HT1080 (cell line): ENCODE data around the gene VPS13D. TPM values are rescaled to one million over a fixed set of nuclear protein-coding genes. Genes with fewer than 3 reads are reported as not detected.
A peak's percentile ranks its signal among the peaks of the same experiment; 100 is the strongest.

ENCODE experiments used
- DNase-seq: peaks from one replicate; pipeline ENCODE4 v3.0.0-alpha.2; 2015; ENCODE audit warnings: low read depth
- polyA plus RNA-seq, 2 experiments: library from polyadenylated mRNA; depleted of rRNA; stranded (reverse); fragments of >200 nt; gene quantifications; 2 replicates each; pipeline ENCODE4 v1.2.3, GENCODE V29; 2015
- total RNA-seq: library from RNA; depleted of rRNA; stranded (reverse); fragments of >200 nt; shearing (Covaris generic); gene quantifications from 2 replicates; pipeline ENCODE4 v1.2.3, GENCODE V29; 2014; rRNA removed

The VPS13D gene, protein sequence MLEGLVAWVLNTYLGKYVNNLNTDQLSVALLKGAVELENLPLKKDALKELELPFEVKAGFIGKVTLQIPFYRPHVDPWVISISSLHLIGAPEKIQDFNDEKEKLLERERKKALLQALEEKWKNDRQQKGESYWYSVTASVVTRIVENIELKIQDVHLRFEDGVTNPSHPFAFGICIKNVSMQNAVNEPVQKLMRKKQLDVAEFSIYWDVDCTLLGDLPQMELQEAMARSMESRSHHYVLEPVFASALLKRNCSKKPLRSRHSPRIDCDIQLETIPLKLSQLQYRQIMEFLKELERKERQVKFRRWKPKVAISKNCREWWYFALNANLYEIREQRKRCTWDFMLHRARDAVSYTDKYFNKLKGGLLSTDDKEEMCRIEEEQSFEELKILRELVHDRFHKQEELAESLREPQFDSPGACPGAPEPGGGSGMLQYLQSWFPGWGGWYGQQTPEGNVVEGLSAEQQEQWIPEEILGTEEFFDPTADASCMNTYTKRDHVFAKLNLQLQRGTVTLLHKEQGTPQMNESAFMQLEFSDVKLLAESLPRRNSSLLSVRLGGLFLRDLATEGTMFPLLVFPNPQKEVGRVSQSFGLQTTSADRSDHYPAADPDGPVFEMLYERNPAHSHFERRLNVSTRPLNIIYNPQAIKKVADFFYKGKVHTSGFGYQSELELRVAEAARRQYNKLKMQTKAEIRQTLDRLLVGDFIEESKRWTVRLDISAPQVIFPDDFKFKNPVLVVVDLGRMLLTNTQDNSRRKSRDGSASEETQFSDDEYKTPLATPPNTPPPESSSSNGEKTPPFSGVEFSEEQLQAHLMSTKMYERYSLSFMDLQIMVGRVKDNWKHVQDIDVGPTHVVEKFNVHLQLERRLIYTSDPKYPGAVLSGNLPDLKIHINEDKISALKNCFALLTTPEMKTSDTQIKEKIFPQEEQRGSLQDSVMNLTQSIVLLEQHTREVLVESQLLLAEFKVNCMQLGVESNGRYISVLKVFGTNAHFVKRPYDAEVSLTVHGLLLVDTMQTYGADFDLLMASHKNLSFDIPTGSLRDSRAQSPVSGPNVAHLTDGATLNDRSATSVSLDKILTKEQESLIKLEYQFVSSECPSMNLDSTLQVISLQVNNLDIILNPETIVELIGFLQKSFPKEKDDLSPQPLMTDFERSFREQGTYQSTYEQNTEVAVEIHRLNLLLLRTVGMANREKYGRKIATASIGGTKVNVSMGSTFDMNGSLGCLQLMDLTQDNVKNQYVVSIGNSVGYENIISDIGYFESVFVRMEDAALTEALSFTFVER (N-terminal part only)
- 11.1 and 12.7 TPM in 2 replicates for total RNA-seq
- 5.2 and 6.8 TPM in 2 replicates for polyA plus RNA-seq (2015; cell fraction: cytosol; rRNA removed)
- polyA plus RNA-seq (2015; cell fraction: nucleus; rRNA removed), result 20.1 and 28.2 TPM in 2 replicates

DNA sequence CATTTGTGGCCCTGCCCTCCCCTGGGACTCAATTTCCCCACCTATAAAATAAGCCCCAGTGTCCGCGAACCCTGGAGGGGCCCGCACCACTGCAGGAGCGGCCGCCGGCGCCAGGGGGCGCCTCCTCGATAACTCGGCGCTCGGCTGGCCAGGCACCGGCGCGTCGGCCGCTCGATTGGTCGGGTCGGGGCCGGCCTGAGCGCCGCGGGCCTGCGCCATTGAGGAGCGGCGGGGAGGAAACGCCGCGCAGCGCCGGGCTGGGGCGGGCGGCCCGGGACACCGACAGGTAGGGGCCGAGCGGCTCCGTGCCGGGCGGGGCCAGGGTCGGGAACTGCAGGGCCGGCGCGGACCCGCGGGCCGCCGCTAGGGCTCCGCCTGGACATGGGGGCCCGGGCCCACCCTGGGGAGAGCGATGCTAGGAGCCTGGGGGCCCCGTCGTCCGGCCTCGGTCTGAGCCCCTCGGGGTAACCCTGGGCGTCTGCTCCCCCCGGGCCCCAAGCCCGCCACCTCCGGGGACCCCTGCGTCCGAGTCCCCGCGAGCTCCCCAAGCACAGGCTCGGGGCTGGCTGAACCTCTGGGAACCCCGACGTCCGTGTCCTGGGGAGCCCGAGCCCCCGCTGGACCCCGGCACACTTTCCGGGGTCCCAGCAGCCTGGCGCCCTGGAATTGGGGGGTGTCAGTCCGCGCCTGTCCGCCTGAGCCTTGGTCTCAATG is at the start of gene VPS13D:
Gene VPS13D, plus strand, starts transcription at position 196 of the 714 bp plus-strand sequence. CDS start 4,237 bp downstream, outside the sequence.
- peak; percentile 55 for DNase-seq

DNA sequence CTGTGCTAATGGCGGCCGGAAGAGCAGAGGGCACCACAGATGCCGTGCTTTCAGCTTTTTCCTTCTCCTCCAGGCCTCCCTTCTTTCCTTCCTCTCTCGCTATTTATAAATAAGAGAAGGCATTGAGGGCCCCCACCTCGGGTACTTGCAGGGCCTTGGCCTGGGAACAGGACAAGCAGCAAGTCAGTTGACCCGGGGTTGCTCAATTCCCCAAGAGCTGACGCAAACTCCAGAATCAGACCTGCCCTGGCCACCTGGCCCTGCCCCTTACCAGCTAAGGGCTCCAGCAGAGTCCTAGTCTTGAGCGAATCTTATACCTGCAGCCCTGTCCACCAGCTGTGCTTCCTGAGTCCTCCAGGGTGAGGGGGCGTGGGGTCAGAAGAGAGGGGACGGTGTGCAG is 49.5 kb upstream of the VPS13D start:
- no peak for DNase-seq

DNA sequence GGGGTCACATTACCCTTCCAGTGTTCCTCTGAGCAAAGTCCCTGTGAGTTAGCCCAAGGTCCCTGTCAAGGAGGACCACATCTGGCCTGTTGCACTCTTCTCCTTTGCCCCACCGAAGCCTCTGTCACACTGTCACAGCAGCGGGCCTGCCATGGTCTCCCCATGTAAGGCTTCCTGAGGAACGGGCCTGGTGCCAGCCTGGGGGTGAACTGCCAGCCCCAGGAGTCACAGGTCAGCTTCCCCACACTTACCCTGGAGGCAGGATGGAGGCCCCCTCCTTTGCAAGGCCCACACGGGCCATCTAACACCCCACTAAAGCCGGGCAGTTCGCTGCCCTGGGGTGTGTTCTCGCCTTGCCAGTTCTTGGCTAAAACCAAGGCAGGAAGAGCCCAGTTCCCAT is 48.9 kb upstream of the VPS13D start:
- DNase-seq, result no peak

DNA sequence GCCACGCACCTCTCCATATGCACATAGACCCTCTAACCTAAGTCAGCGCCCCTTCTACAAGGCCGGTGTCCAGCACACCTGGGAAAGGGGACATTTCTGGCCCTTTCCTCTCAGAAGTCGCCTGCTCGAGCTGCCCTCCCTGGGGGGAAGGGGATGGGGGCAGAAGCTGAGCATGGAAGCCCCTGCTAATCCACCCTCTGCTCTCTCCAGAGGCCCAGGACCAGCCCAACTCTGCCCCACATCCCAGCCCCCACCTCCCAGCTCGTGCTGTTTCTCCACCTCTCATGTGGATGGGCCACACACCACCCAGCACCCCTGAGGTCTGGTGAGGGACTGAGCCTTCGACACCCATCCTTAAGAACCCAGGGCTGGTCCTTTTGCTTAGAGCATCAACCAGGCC is 48.3 kb upstream of the VPS13D start:
- no peak for DNase-seq

DNA sequence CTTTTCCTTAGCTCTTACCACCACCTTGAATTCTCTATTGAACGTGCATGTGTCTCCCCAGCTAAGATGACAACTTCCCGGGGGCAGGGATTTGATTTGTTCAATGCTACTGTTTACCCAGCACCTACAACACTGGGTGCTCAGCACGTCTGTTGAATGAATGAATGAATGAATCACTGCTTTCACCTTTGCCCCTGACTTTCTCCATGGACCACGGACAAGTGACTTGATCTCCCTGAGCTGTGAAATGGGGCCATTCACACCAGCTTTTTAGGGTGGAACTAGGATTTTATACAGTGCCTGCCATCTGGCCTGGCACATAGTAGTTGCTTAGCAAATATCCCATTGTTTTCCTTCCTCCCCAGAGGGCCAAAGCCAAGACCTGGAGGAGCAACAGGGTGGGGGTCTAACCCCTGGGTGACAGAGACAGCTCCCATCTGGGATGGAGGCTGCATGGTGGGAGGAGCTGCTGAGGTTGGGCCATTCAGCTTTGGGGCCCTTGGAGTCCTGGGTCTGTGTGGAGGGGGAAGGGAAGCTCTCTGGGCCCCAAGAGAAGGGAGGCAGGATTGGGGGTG is 47.3 kb upstream of the VPS13D start:
- DNase-seq, result no peak

DNA sequence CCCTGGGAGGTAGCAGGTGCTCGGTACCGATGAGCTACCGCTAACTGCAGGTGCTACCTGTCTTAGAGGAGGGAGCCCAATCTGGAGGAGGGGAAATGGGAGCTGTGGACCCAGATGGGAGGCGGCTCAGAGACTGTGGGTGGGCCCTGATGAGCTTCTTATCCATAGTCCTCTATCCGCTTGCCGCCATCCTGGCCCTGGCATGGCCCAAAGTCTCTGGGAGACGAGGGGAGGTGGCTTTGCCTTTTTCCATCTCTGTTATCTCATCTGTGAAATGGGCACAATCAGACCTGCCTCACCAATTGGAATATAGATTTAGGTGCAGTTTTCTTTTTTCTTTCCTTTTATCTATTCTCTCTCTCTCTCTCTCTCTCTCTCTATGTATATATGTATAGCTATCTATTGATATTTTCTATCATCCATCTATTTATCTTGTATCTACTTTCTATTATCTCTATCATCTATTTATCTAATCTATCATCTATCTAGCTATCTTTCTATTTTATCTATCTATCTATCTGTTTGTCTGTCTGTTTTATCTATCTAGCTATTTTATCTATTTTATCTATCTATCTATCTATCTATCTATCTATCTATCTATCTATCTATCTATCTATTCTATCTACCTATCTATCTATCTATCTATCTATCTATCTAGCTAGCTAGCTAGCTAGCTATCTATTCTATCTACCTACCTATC is 46.6 kb upstream of the VPS13D start:
- DNase-seq, result no peak

DNA sequence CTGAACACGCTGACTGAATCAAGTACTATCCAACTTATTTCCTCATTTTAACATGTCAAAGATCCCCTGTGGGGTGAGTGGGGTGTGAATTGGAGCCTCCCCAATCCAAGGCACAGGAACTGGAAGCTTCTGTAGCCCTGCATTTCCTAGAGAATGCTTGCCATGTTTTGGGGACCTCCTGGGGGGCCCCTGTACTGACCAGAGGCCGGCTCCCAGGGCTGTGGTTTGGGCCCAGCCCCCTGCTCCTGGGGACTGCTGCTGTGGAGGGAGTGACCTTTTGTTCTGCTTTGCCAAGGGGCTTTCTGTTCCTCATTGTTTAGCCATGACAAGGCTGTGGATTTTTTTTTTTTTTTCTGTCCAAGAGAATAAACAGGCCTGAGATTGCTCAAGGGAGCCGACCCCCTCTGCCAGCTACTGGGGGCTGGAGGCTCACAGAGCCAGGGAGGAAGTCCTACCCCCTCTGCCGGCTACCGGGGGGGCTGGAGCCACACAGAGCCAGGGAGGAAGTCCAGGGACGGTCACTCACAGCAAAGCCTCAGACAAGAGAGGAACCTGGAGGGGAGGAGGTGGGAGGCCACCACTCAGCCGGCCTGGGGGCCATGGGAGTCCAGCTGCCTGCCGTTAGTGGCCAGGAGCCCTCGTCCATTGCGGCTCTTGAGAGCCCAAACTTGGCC is 45.7 kb upstream of the VPS13D start:
- DNase-seq, result peak; percentile 57

DNA sequence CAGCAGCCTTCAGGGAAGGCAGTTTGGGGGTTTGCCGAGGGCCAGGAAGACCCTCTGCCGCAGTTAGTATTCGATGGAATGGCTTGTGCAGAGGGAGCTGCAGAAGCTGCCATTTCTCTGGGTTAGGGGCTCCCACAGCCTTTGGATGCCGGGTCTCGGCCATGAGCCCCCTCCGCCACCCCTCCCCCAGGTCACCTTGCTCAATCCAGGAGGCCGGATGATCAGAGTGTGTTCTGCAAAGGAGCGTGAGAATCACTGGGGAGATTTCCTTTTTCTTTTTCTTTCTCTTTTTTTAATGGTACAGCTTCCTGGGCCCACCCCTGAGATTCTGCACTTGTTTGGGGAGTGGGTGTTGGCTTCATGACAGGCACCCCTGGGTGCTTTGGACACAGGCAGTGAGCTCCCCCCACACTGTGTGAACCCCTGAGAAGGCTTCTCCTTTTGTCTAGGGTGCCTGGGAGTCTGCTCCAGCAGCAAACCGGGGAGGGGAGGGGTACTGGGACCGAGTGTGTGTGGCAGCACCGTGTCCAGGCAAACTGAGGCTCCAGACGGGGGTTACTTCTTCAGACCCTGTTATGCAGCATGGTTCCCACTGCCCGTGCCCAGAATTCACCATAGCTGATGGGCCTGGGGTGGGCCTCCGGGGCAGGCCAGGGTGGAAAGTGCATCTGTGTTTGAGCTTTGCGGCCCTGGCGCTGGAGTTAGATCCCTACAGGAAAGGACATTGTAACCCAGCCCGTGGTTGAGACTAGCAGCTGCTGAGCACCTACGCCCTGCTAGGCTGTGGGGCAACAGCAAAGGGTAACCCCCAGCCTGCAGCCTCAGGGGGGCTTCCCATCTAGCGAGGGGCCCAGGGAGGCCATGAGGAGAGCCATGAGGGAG is 44.6 kb upstream of the VPS13D start:
- no peak for DNase-seq

DNA sequence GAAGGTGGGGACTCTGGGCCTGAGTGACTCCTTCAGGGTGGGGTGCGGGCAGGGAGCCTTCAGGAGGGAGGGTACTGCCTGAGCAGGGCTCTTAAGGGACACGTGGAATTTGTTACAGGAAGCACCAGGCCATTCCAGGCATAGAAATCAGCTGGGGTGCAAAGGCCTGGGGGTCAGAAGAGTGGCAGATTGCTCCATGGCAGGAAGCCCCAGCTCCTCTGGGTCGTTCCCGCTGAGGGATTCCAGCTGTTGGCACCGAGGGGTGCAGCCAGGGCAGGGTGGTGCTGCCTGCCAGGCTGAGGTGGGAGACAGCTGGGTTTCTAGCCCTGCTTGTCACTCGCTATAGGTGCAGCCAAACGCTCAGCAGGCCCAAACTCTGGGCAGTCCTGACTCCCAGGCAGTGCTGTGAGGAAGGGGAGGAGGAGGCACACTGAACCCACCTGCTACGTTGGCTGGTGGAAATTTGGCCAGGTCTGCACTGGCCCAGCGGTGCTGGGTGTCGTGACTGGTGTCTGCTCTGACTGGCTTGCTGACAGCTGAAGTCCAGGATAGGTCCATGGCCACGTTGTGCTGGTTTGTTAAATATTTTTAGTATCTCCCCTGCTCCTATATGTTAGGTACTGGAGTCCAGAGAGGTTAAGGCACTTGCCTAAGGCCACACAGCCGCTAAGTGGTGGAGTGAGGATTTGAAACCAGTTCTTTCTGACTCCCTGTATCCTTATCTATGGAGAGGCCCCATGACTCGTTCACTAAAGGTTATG is 43.7 kb upstream of the VPS13D start:
- no peak for DNase-seq

DNA sequence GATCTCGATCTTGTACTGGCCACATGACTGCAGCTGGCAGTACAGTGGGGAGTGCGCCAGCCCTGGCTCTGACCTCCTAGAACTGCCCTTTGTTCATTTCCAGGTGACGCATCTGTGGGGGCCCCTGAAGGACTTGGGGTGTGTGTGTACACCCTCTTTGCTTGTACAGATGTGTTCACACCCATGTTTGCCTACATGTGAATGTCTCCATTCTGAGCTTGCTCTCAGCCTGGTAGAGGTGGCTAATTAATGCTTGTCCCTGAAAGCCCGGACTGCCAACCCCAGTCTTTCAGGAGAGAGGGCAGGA is 43.2 kb upstream of the VPS13D start:
- no peak for DNase-seq

DNA sequence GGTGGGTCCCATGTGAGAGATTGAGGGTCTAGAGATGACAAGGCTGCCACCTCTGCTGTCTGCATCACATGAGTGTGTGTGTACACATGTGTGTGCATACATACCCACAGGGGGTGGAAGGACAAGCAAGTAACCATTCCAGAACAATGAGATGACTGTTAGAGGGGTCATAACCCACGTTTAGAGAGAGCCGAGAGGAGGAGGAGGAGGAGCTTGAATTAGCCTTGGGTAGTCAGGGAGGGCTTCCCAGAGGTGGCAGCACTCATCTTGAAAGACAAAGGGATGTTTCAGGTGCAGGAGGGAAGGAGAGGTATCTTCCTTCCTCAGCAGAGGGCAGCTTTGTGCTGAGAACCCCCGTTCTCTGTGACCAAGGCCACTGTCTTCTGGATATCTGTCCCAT is 41.7 kb upstream of the VPS13D start:
- peak; percentile 26 for DNase-seq

DNA sequence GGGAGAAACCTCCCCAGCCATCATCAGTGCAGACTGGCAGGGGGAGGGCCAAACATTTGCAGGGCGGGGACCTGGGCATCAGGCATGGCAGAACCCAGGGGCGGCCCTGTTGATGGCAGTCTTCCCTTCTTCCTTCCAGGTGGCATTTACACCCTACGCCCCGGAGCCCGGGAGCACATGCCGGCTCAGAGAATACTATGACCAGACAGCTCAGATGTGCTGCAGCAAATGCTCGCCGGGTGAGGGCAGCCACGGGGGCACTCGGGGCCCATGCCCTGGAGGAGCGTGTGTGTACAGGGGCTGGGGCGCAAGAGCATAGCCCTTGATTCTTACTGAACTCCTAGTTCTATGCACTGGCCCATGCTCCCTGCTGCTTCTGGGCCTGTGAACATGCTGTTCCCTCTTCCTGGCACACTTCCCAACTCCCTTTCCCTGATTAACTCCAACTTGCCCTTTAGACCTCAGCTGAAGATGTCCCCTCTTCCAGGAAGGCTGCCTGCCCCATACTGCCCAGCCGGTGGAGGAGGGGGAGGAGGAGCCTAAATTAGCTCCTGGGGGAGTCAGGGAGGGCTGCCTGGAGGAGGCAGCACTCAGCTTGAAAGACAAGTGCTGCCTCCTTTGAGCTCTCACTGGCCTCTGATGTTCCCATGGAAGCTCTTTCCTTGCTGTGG is 41.0 kb upstream of the VPS13D start:
- no peak for DNase-seq

DNA sequence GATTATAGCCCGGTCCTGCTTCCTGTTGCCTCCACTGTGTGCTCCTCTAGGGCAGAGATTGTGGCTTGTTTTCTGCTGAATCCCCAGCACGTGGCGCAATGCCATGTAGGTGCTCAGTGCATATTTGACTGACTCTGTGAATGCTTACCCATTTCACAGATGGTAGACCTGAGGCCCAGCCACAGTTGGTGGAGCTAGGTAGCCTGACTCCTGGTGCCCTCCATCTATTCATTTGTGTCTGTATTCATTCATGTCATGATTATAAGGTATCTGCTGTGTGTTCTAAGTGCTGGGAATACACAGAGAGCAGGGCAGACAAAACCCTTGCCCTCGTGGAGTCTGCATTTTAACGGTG is 40.5 kb upstream of the VPS13D start:
- DNase-seq, result peak; percentile 31

DNA sequence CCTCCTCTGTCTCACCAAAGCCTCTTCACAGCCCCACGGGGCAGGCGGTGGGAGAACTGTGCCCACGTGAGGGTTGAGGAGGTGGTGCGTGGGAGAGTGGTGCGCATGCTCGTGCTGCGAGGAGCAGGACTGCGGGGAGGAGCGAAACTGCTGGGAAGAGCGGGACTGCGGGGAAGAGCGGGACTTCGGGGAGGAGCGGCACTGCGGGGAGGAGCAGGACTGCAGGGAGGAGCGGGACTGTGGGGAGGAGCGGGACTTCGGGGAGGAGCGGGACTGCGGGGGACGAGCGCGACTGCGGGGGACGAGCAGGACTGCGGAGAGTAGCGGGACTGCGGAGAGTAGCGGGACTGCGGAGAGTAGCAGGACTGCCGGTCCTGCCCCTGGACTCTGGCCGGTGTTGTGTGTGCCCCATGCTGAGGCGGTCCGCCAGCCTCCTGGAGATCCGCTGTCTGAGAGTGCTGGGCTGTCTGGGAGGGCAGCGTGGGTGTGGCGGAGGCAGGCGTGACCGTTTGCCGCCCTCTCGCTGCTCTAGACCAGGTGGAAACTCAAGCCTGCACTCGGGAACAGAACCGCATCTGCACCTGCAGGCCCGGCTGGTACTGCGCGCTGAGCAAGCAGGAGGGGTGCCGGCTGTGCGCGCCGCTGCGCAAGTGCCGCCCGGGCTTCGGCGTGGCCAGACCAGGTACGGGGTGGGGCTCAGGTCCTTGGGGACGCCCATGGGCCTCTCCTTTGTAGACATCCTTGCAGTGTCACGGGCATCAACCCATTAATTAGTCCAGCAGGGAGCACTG is 38.4 kb upstream of the VPS13D start:
- no peak for DNase-seq

DNA sequence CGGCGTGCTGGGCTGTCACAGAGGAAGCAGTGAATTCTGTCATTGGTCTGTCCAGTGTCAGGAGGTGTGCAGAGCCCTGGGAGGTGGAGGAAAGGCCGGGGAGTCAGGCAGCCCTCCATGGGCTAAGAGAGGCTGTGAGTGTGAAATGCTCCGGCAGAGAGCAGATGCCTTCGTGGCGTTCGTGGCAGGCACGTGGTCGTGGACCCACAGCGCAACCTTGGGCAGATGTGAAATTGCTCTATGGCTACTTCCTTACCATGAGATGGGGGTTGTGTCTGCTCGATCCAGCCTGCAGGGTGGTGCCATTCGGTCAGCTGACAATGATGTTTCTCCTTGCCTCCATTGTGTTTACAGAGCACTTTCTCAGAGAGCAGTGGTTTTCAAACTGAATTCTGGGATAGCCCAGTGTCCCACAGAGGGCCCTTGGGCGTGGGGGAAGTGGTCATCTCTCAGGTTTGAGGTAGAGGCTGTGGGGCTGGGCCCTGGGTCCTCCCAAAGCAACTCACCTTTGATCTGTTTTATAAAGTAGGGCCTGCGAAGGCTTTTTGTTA is 35.1 kb upstream of the VPS13D start:
- no peak for DNase-seq

DNA sequence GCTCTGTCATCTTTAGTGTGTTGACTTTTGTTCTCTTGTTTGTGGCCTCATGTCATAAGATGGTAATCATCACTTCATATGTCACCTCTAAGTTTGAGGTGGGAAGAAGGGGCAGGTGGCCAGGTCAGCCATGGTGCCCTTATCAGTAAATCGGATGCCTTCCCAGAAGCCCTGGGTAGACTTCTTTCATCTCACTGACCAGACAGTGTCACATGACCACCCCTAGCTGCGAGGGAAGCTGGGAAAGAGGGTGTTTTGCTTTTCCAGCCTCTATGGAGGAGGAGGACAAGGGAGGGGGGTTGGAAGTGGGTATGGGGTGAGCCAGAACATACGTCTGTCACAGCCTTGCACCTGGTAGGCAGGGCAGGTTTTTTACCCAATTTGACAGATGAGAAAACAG is 34.4 kb upstream of the VPS13D start:
- DNase-seq, result no peak
